GM12864 (cell line): Measurements from ENCODE around the gene SDCCAG8.

ENCODE experiments used
- DNase-seq: peaks from one replicate; pipeline ENCODE4 v3.0.0-alpha.2; 2011; ENCODE audit warnings: low read depth
- H3K4me3 ChIP-seq: 2 replicates; pipeline ENCODE4 v1.5.1; 2011; ENCODE audit warnings: mild to moderate bottlenecking, low read depth, low read length, control low read depth
- CTCF ChIP-seq: IDR thresholded peaks from 2 replicates; pipeline ENCODE4 v1.5.1; 2011; ENCODE audit warnings: low read depth, mild to moderate bottlenecking, moderate library complexity, low read length, control low read depth, inconsistent platforms; ENCODE audit errors: missing control alignments

SDCCAG8 gene

GRCh38 chr1:243261390-243261789 lies 5.5 kb downstream of the SDCCAG8 start:
- H3K4me3 ChIP-seq, result no peak overlapping the region
- no peak for DNase-seq
- TF ChIP-seq CTCF, result no peak

- no peak overlapping the region for H3K4me3 ChIP-seq
- TF ChIP-seq CTCF, result no peak
- no peak for DNase-seq
Measured at GRCh38 chr1:243264717-243265116, 8.9 kb downstream of the SDCCAG8 start.

GRCh38 chr1:243266231-243266630 lies 10.4 kb downstream of the SDCCAG8 start:
- no peak overlapping the region for H3K4me3 ChIP-seq
- no peak for DNase-seq
- no peak for TF ChIP-seq CTCF

- TF ChIP-seq CTCF, result no peak
- DNase-seq, result no peak
- H3K4me3 ChIP-seq, result no peak overlapping the region
Measured at GRCh38 chr1:243267471-243267880, 11.6 kb downstream of the SDCCAG8 start.

- no peak for TF ChIP-seq CTCF
- no peak overlapping the region for H3K4me3 ChIP-seq
- DNase-seq, result no peak
Measured at GRCh38 chr1:243267914-243268653, 12.2 kb downstream of the SDCCAG8 start.

- H3K4me3 ChIP-seq, result no peak overlapping the region; the same call in 1 of the 2 replicates
- no peak for TF ChIP-seq CTCF
- DNase-seq, result no peak
Measured at GRCh38 chr1:243268751-243269460, 13.1 kb downstream of the SDCCAG8 start.
